HG03039 (cell line): Measurements from ENCODE around the gene SMIM30.
"Not testable (repeated sequence)": the region's sequence is repeated elsewhere in the genome, so short reads cannot be mapped to it uniquely, and the experiment has no call there.

Experiments
- ATAC-seq: cut with Tn5 transposase; IDR thresholded peaks from one replicate; pipeline ENCODE4 v1.9.1; 2021; ENCODE audit warnings: mild to moderate bottlenecking, moderate library complexity; ENCODE audit not compliant: unreplicated experiment

The SMIM30 gene, protein sequence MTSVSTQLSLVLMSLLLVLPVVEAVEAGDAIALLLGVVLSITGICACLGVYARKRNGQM

DNA sequence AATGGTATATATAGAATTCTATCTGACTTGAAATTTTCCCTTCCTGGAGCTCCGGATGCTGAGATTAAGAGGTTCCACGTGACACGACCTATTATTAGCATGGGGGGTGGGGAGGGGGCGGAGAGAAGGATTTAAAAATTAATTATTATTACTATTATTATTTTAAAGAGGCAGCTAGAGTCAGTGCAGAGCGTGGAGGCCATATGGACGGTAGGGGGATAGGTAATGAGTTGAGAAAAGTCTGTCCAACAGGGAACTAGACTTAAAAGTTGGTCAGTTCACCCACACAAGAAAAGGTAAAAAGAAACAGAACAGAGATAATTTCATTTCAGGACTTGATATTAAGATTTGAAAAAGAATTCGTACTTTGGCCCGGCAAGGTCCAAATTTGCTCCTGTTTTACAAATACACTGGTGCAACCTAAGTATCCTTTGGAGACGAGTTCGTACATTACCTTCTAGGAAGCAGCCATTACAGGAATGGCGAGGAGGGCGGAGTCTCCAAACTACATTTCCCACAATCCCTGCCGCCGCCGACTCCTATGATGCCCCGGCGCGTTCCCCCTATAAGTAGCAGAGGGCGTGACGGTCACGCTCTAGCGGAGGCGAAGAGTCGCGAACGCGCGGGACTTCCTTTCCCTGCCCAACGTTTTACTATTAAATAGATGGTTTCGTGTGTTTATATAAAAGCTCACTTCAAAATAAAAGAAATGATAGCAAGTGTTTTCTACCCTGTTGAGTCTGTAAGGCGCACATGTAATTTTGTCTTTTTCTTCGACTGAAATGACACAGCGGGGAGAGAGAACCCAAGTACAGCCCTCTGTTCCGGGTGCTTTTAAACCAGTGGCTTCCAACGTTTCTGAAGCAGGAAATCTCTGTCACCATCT, at the start of gene SMIM30:
TSS of gene SMIM30 (minus strand) at position 481 of the 886 bp plus-strand sequence. CDS start 976 bp downstream, outside the sequence.
- ATAC-seq = peak; percentile 99

- ATAC-seq = not testable (repeated sequence)
These were observed 47.8 kb upstream of the SMIM30 start for GRCh38 chr7:113166176-113166575.

DNA sequence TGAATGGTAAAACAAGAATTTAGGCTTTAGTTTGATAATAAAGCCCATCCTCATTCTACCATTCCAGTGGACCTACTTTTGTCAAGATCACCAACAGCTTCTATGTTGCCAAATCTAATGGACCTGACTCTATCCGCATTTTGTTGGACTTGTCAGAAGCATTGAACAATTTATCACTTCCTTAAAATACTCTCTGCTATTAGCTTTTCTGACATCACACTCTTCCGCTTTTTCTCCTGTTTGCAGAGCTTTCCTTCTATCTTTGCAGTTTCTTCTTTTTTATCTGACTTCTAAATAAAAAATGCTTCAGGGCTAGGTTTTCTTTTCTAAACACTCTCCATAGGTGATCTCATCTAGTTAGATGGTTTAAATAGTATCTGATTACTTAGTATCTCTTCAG, 42.7 kb upstream of the SMIM30 start:
- ATAC-seq = no peak

DNA sequence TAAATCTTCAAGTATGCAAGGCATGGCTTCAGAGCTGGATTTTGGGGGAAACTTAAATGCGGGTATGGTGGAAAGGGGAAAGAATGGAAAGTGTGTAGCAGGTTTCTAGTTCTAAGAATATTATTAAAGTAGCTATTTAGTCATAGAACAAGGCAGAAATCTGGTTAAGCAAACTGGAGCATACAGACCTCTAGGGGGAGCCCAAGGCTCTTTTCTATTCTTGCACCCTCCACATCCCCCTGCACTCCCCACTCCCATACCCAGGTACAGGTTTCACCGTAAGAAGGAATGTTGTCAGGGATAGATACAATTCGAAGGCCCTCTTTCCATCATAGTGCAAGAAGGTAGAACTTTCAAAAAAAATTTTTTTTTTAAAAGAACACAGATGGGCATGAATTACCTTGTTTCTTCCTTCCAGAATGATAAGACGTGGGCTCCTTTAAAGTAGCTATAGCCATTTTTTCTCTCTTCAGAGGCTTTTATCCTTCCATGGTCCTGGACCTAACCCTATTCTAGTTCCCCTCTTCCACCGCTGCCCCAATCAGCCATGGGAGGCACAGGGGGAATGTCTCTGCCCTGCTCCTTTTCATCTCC, 41.5 kb upstream of the SMIM30 start:
- ATAC-seq = peak; percentile 64

DNA sequence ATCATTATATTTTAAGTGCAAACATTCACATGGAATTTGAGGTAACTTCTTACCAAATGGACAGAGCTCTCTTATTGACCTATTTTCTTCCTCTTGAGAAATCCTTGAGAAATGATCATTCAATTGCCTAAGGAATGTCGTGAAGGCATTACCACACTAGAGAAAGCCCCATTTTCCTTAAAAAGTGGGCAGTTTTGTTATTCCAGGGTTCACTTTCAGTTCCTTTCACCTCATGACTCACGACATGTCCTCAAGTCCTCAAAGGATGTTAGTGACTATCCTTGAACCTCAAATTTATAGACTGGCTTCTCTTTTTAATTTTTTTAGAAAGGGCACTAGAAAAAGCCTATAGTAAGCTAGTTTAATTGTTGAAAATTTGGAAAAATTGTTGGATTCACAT, 40.4 kb upstream of the SMIM30 start:
- no peak for ATAC-seq

DNA sequence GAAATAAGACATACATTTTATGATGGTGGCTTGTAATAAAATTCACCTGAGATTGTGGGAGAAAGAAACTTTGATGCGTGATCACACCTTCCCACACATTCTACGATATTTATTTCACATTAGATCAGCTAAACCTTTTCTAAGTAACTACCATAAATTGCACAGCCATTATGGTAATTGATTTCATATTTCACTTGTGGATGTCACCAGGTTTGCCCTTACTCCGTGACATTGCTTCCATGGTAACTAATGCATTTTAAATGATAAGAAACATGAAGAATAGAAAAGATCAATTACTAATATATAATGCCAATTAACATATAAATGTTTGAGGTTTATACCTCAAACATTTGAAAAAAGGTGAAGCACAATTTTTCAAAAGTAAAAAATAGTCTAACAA, 35.8 kb upstream of the SMIM30 start:
- no peak for ATAC-seq

DNA sequence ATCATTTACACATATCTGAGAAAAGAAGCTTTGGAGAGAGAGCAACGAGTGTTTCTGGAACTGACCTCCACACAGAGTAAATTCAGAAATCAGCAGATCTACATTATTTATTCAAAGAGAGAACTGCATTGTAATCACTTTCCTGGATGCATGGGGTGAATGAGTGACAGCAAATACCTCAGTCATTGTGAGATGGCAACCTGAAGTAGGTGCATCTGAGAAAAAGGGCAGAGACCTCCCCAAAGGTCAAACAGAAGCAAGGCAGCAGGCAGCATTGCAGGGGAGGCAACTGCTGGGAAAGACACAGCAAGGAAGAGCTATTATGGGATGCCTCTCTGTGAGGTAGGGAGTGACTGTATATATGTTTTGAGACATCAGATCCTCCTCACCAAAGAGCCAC, 26.5 kb upstream of the SMIM30 start:
- ATAC-seq = no peak

DNA sequence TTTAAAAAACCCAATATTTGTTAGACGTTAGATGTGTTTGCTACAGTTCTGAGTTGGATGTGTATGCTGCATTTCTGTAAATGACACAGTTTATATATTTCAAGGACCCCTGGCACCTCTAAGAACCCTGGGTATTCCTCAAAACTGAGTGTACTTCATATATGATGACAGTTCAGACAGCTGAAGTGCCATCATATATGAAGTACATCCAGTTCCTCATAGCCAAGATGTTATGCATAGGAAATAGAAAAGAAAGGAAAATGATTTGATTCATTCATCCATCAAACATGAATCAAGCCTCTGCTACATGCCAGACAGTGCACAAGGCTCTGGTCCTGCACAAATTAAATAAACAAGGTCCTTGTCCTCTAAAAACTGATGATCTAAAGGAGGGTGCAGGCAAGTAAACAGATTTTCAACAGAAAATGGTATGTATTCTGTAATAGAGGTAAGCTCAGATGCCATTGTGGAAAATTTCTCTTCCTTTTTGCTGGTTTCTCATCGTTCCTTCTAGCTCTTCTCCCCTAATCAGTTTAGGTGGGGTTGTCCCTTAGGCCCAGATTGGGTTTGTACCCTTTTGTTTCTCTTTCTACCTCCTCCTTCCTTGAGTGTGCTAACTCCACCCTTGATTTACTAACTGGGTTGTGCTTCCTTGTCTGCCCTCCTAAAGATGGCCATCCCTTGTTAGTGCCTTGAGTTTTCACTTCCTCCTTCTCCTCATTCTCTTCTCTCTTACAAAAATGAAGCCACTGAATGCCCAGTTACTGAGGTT, 25.3 kb upstream of the SMIM30 start:
- ATAC-seq = peak; percentile 57

GRCh38 chr7:113142385-113143119, 24.2 kb upstream of the SMIM30 start:
- ATAC-seq = peak; percentile 70

GRCh38 chr7:113141803-113142202, 23.4 kb upstream of the SMIM30 start:
- ATAC-seq = peak; percentile 4

GRCh38 chr7:113140956-113141355, 22.6 kb upstream of the SMIM30 start:
- ATAC-seq = no peak

DNA sequence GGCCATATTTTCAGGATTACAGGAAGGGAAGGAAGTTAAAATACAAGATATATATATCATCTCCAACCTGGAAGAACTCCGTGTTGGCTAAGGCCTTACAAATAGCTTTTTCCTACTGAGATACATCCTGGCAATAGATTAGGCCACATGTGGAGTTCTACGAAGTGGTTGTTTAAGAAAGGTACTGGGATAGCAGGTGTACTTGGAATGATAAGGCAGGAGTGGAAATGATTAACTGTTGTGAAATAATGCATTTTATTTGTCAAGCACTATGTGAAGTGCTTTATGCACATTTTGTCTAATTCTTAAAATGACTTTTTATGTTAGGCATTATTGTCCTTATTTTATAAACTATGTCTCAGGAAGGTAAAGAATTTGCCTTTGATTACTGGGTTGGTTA, 18.9 kb upstream of the SMIM30 start:
- ATAC-seq = no peak

- ATAC-seq = no peak
These were observed 15.7 kb upstream of the SMIM30 start for GRCh38 chr7:113134025-113134424.

GRCh38 chr7:113131367-113131766, 13.0 kb upstream of the SMIM30 start:
- no peak for ATAC-seq

- no peak for ATAC-seq
These were observed 9.7 kb upstream of the SMIM30 start for GRCh38 chr7:113128031-113128430.

GRCh38 chr7:113125728-113126127, 7.4 kb upstream of the SMIM30 start:
- ATAC-seq = no peak

GRCh38 chr7:113122744-113123143, 4.4 kb upstream of the SMIM30 start:
- no peak for ATAC-seq

DNA sequence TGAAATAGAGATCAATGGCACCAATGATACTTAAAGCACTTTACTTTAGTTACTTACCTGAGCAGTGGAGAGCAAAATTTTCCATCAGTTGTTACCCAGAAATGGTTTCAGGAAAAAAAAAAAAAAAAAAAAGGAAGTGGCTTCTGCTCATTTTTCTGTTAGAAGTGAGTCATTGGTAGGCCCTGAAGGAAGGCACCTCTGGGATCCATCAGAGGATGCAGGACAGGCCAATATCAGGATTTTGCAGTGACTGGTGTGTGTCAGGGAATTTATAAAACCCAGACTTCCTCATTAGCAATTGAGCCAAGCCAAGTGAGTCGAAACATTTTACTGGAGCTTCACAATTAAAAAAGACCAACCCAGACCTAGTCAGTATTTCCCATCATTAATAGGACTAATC, 2.3 kb upstream of the SMIM30 start:
- ATAC-seq = no peak

GRCh38 chr7:113119429-113119828, 1.1 kb upstream of the SMIM30 start:
- no peak for ATAC-seq

- ATAC-seq = not testable (repeated sequence)
These were observed 980 bp downstream of the SMIM30 start for GRCh38 chr7:113117374-113117774.

- no peak for ATAC-seq
These were observed 4.4 kb downstream of the SMIM30 start for GRCh38 chr7:113113912-113114311.
